ENCODE results near the gene BCDIN3D.

Gene BCDIN3D

GRCh38 chr12:49842519-49843352 is at the start of gene BCDIN3D:
TSS of gene BCDIN3D (minus strand) at chr12:49843106. CDS start at chr12:49843087, 19 bp downstream.
- peak within 1 kb of the TSS; percentile 72 for H3K27ac ChIP-seq (ENCODE audit: low read depth, low read length)
- peaks cover 12% of the 10 kb centered on the region for H3K79me2 ChIP-seq (ENCODE audit: control insufficient read depth, low read length)
- H3F3A ChIP-seq (ENCODE audit: control insufficient read depth, insufficient read depth) = peaks cover 26% of the 10 kb centered on the region
- no peaks in the 10 kb centered on the region for H4K20me1 ChIP-seq (ENCODE audit: control insufficient read depth, insufficient read depth, low read depth, low read length)
- peaks cover 34% of the 10 kb centered on the region for H3K4me1 ChIP-seq (ENCODE audit: control insufficient read depth, low read length)
- peaks cover 16% of the 10 kb centered on the region for H3K36me3 ChIP-seq (ENCODE audit: control insufficient read depth, low read length)
- TF ChIP-seq EZH2phosphoT487 (IDR thresholded peaks at IDR 0.05; ENCODE audit: borderline replicate concordance, low read length) = no peak
- TF ChIP-seq, protein P1, sequence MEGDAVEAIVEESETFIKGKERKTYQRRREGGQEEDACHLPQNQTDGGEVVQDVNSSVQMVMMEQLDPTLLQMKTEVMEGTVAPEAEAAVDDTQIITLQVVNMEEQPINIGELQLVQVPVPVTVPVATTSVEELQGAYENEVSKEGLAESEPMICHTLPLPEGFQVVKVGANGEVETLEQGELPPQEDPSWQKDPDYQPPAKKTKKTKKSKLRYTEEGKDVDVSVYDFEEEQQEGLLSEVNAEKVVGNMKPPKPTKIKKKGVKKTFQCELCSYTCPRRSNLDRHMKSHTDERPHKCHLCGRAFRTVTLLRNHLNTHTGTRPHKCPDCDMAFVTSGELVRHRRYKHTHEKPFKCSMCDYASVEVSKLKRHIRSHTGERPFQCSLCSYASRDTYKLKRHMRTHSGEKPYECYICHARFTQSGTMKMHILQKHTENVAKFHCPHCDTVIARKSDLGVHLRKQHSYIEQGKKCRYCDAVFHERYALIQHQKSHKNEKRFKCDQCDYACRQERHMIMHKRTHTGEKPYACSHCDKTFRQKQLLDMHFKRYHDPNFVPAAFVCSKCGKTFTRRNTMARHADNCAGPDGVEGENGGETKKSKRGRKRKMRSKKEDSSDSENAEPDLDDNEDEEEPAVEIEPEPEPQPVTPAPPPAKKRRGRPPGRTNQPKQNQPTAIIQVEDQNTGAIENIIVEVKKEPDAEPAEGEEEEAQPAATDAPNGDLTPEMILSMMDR (IDR thresholded peaks at IDR 0.05; ENCODE audit: low read depth, low read length, poor library complexity, severe bottlenecking) = no peak
- no peaks in the 10 kb centered on the region for H3K27me3 ChIP-seq (ENCODE audit: control insufficient read depth, low read length)
- peak within 1 kb of the TSS; percentile 91 for H3K4me3 ChIP-seq (ENCODE audit: low read length)
- H3K9me2 ChIP-seq (replicated peaks; ENCODE audit: control insufficient read depth, low read length) = no peaks in the 10 kb centered on the region
- no peaks in the 10 kb centered on the region for H3K9me3 ChIP-seq (ENCODE audit: control insufficient read depth, insufficient read depth, low read length)
- H3K4me2 ChIP-seq (ENCODE audit: low read length) = peak within 1 kb of the TSS; percentile 85

- Histone ChIP-seq H3K4me2 (ENCODE audit: low read length) (no peak overlapping the region), H3K79me2 (ENCODE audit: control insufficient read depth, low read length) (no peaks in the 10 kb centered on the region), H3K27me3 (ENCODE audit: control insufficient read depth, low read length) (peaks cover 16% of the 10 kb centered on the region; the same call in 1 of the 2 replicates), H3K27ac (ENCODE audit: low read depth, low read length) (no peak overlapping the region), H3K9me3 (ENCODE audit: control insufficient read depth, insufficient read depth, low read length) (no peaks in the 10 kb centered on the region), H4K20me1 (ENCODE audit: control insufficient read depth, insufficient read depth, low read depth, low read length) (no peaks in the 10 kb centered on the region), H3K36me3 (ENCODE audit: control insufficient read depth, low read length) (no peaks in the 10 kb centered on the region), H3F3A (ENCODE audit: control insufficient read depth, insufficient read depth) (no peaks in the 10 kb centered on the region), H3K4me3 (ENCODE audit: low read length) (no peak overlapping the region), H3K9me2 (replicated peaks; ENCODE audit: control insufficient read depth, low read length) (no peaks in the 10 kb centered on the region), H3K4me1 (ENCODE audit: control insufficient read depth, low read length) (no peaks in the 10 kb centered on the region)
- TF ChIP-seq, protein P1 (IDR thresholded peaks at IDR 0.05; ENCODE audit: low read depth, low read length, poor library complexity, severe bottlenecking) = no peak
- no peak for TF ChIP-seq EZH2phosphoT487 (IDR thresholded peaks at IDR 0.05; ENCODE audit: borderline replicate concordance, low read length)
Measured at GRCh38 chr12:49892084-49892731, 49.3 kb upstream of the BCDIN3D start.

DNA sequence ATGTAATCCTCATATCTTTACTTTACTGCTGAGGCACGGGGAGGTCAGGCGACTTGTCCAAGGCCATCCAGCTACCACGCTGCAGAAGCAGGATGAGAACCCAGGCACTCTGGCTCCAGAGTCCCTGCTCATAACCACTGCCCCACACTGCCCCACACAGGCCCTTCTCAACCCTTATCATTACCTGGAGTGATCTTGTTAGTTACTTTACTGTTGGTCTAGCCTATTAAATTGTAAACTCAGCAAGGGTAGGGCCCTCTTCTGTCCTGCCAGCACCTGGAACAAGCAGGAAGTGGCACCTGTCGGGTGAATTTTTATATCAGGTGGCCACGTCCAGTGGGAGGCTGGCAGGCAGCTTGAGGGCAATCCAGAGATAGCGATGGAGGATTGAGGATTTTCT is 48.6 kb upstream of the BCDIN3D start:
- H3K9me3 ChIP-seq (ENCODE audit: control insufficient read depth, insufficient read depth, low read length) = no peaks in the 10 kb centered on the region
- H3K4me3 ChIP-seq (ENCODE audit: low read length) = no peak overlapping the region
- no peaks in the 10 kb centered on the region for H3K79me2 ChIP-seq (ENCODE audit: control insufficient read depth, low read length)
- no peaks in the 10 kb centered on the region for H3K4me1 ChIP-seq (ENCODE audit: control insufficient read depth, low read length)
- TF ChIP-seq EZH2phosphoT487 (IDR thresholded peaks at IDR 0.05; ENCODE audit: borderline replicate concordance, low read length) = no peak
- TF ChIP-seq, protein P1 (IDR thresholded peaks at IDR 0.05; ENCODE audit: low read depth, low read length, poor library complexity, severe bottlenecking) = no peak
- no peaks in the 10 kb centered on the region for H4K20me1 ChIP-seq (ENCODE audit: control insufficient read depth, insufficient read depth, low read depth, low read length)
- peaks cover 14% of the 10 kb centered on the region; the same call in 1 of the 2 replicates for H3K27me3 ChIP-seq (ENCODE audit: control insufficient read depth, low read length)
- H3K4me2 ChIP-seq (ENCODE audit: low read length) = no peak overlapping the region
- no peaks in the 10 kb centered on the region for H3F3A ChIP-seq (ENCODE audit: control insufficient read depth, insufficient read depth)
- no peak overlapping the region for H3K27ac ChIP-seq (ENCODE audit: low read depth, low read length)
- no peaks in the 10 kb centered on the region for H3K36me3 ChIP-seq (ENCODE audit: control insufficient read depth, low read length)
- H3K9me2 ChIP-seq (replicated peaks; ENCODE audit: control insufficient read depth, low read length) = no peaks in the 10 kb centered on the region

Measured in DOHH2 (cell line).